HS-27A (cell line): ENCODE measurements around the gene TCHP.
A peak's percentile ranks its signal among the peaks of the same experiment; 100 is the strongest.
"Not testable (repeated sequence)": the region's sequence is repeated elsewhere in the genome, so short reads cannot be mapped to it uniquely, and the experiment has no call there.

Experiments
- DNase-seq: peaks from one replicate; pipeline ENCODE4 v3.0.0-alpha.2; 2012; ENCODE audit warnings: low read depth, missing footprints

The TCHP gene

GRCh38 chr12:109879351-109880042 lies 20.6 kb upstream of the TCHP start:
- no peak for DNase-seq

- no peak for DNase-seq
These were observed 19.8 kb upstream of the TCHP start, which contains the start of gene GLTP for GRCh38 chr12:109880043-109880931. Gene GLTP (minus strand): TSS chr12:109880541. CDS start chr12:109880374, 167 bp downstream.

- no peak for DNase-seq
These were observed 19.1 kb upstream of the TCHP start for GRCh38 chr12:109880938-109881337.

- DNase-seq, result no peak
These were observed 18.3 kb upstream of the TCHP start for GRCh38 chr12:109881752-109882151.

GRCh38 chr12:109883461-109883860 lies 16.6 kb upstream of the TCHP start:
- DNase-seq, result no peak

GRCh38 chr12:109885616-109886015 lies 14.5 kb upstream of the TCHP start:
- DNase-seq, result no peak

- DNase-seq, result peak; percentile 93
These were observed 11.7 kb upstream of the TCHP start for GRCh38 chr12:109888179-109889020.

- DNase-seq, result no peak
These were observed 9.4 kb upstream of the TCHP start for GRCh38 chr12:109890620-109891170.

GRCh38 chr12:109891731-109892130 lies 8.3 kb upstream of the TCHP start:
- DNase-seq, result not testable (repeated sequence)

- DNase-seq, result no peak
These were observed 7.8 kb upstream of the TCHP start for GRCh38 chr12:109892165-109892715.

GRCh38 chr12:109892748-109893147 lies 7.3 kb upstream of the TCHP start:
- no peak for DNase-seq

- DNase-seq, result no peak
These were observed 6.6 kb upstream of the TCHP start for GRCh38 chr12:109893261-109893995.

- no peak for DNase-seq
These were observed 5.1 kb upstream of the TCHP start for GRCh38 chr12:109894939-109895338.

GRCh38 chr12:109896188-109896587 lies 3.9 kb upstream of the TCHP start:
- no peak for DNase-seq

- no peak for DNase-seq
These were observed 3.0 kb upstream of the TCHP start for GRCh38 chr12:109897029-109897428.

GRCh38 chr12:109899345-109899744 lies 729 bp upstream of the TCHP start:
- not testable (repeated sequence) for DNase-seq

- DNase-seq, result no peak
These were observed 892 bp downstream of the TCHP start for GRCh38 chr12:109900752-109901580.

- no peak for DNase-seq
These were observed 2.9 kb downstream of the TCHP start for GRCh38 chr12:109902891-109903418.

GRCh38 chr12:109905301-109905700 lies 5.2 kb downstream of the TCHP start:
- no peak for DNase-seq
